Activated T-cell treated with anti-CD3 and anti-CD28 coated beads, Interleukin-2, amount 50 U/mL, for 72 hours (primary cell): Measurements from ENCODE around the gene UCK1. TPM values are rescaled to one million over a fixed set of nuclear protein-coding genes. Genes with fewer than 3 reads are reported as not detected.
"Not testable (repeated sequence)": the region's sequence is repeated elsewhere in the genome, so short reads cannot be mapped to it uniquely, and the experiment has no call there.

ENCODE experiments used
- ATAC-seq, 2 donors: fragments of 150-1000 bp; cut with Tn5 transposase; replicated peaks in 1 of 2; 2 replicates each; pipeline ENCODE4 v1.10.0; 2021; ENCODE audit warnings: moderate library complexity in 2 of 2, mild to moderate bottlenecking in 1 of 2
- DNase-seq, 2 donors: peaks; one replicate each; pipeline ENCODE4 v3.0.0; 2021 to 2022; ENCODE audit warnings: mixed read lengths in 1 of 2
- H3K27ac Mint-ChIP-seq: one replicate; pipeline ENCODE4 v1.8.0; 2022; ENCODE audit warnings: mild to moderate bottlenecking, moderate library complexity, mixed read lengths
- H3K27me3 Mint-ChIP-seq: one replicate; pipeline ENCODE4 v1.8.0; 2022; ENCODE audit warnings: low read depth, mixed read lengths
- H3K36me3 Mint-ChIP-seq, 2 donors: one replicate each; pipeline ENCODE4 v1.8.0; 2022; ENCODE audit warnings: mixed read lengths in 2 of 2, mild to moderate bottlenecking in 1 of 2; ENCODE audit not compliant: insufficient read depth in 2 of 2
- H3K4me1 Mint-ChIP-seq: one replicate; pipeline ENCODE4 v1.8.0; 2022; ENCODE audit warnings: low read depth, mixed read lengths
- H3K4me3 Mint-ChIP-seq, 2 donors: one replicate each; pipeline ENCODE4 v1.8.0; 2022; ENCODE audit warnings: mild to moderate bottlenecking in 2 of 2, mixed read lengths in 2 of 2, moderate library complexity in 2 of 2
- H3K9me3 Mint-ChIP-seq, 2 donors: one replicate each; pipeline ENCODE4 v1.8.0; 2022; ENCODE audit warnings: mixed read lengths in 2 of 2
- total RNA-seq, 2 donors: library from RNA; stranded (reverse); gene quantifications; one replicate each; pipeline ENCODE4 v1.2.3, GENCODE V29; 2022

UCK1 gene
- total RNA-seq, 2 donors from 2014 or later: 19.2 to 29.7 TPM

DNA sequence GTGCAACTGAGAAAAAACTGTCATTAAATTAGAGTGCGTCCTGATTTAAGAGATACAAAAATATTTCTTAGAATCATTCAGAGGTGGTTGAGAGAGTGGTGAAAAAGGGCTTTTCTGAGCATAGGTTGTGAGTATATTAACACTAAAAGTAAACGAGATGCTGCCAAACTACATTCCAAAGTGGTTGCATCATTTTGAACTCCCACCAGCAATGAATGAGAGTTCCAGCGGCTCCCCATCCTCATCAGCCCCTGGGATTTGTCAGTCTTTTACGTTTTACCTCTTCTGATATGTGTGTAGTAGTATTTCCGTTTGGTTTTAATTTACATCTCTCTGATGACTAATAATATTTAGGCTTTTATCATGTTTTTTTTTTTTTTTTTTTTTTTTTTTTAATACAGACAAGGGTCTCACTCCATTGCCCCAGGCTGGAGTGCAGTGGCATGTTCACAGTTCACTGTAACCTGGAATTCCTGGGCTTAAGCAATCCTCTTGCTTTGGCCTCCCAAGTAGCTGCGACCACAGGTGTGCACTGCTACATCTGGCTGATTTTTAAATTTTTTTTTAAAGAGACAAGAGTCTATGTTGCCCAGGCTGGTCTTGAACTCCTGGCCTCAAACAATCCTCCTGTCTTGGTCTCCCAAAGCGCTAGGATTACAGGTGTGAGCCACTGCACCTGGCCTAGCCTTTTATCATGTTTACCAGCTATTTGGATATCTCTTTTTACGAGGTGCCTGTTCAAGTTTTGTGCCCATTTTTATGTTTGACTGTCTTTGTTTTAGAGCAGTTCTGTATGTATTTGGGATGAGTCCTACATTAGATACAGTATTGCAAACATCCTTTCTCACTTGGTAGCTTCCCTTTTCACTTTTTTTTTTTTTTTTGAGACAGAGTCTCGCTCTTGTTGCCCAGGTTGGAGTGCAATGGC, 31.2 kb upstream of the UCK1 start:
- Mint-ChIP-seq H3K4me3 (no peak overlapping the region), H3K36me3 (peaks cover 4 to 5% of the 10 kb centered on the region in 2 donors), H3K9me3 (no peaks in the 10 kb centered on the region), H3K27me3 (no peaks in the 10 kb centered on the region), H3K4me1 (peaks cover 15% of the 10 kb centered on the region), H3K27ac (no peak overlapping the region)
- ATAC-seq: no peak
- no peak for DNase-seq

GRCh38 chr9:131559421-131560000, 28.4 kb upstream of the UCK1 start:
- Mint-ChIP-seq H3K4me1 (peaks cover 4% of the 10 kb centered on the region), H3K27me3 (peaks cover 19% of the 10 kb centered on the region), H3K27ac (peak overlapping the region; percentile 50), H3K36me3 (peaks cover 6% of the 10 kb centered on the region in 2 donors), H3K4me3 (no peak overlapping the region), H3K9me3 (no peaks in the 10 kb centered on the region)
- no peak for DNase-seq
- no peak for ATAC-seq

DNA sequence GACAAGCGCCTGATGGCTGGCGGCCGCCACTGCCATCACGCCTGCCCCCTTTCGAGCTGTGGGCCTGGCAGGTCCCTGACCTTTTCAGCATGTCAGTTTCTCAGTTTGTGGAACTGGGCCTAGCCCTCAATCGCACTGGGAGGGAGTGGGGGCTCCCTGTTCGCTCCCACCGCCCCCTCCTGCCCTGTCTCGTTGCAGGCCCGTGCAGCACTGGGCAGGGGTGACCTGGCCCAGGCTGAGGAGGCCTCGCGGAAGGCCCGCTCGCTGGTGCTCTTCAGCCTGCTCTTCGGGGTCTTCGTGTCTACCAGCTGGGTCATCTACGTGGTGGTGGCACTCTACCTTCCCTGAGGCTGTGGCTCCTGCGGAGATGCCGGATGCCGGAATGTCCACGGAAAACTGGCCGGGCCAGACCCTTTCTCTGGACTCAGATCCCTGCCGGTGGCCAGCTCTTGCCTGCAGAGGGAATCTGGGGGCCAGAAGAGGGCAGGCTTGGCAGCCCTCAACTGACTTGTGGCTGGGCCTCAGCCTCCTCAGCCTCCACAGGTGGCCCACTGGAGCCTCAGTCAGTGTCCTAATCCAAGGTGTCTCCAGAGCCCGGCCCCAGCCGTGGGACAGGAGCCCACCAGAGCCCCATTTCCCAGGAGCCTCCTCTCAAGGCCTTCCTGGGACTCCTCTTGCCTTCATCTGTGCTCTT, 26.9 kb upstream of the UCK1 start:
- peaks cover 23% of the 10 kb centered on the region for H3K27me3 Mint-ChIP-seq
- H3K9me3 Mint-ChIP-seq: no peaks in the 10 kb centered on the region

GRCh38 chr9:131555841-131556673, 25.0 kb upstream of the UCK1 start:
- DNase-seq (no peak), ATAC-seq (peak in 1 of 2 donors; percentile 14)
- Mint-ChIP-seq H3K4me1 (peaks cover 4% of the 10 kb centered on the region), H3K27me3 (peaks cover 26% of the 10 kb centered on the region), H3K27ac (no peak overlapping the region), H3K9me3 (no peaks in the 10 kb centered on the region), H3K36me3 (peaks cover 2% of the 10 kb centered on the region in 2 donors), H3K4me3 (no peak overlapping the region)

More for the DNA sequence above, 26.9 kb upstream of the UCK1 start:
- H3K27ac Mint-ChIP-seq: no peak overlapping the region
- DNase-seq (no peak), ATAC-seq (peak in 1 of 2 donors; percentile 26)
- peaks cover 3 to 6% of the 10 kb centered on the region in 2 donors for H3K36me3 Mint-ChIP-seq
- H3K4me1 Mint-ChIP-seq: peaks cover 4% of the 10 kb centered on the region
- no peak overlapping the region for H3K4me3 Mint-ChIP-seq

DNA sequence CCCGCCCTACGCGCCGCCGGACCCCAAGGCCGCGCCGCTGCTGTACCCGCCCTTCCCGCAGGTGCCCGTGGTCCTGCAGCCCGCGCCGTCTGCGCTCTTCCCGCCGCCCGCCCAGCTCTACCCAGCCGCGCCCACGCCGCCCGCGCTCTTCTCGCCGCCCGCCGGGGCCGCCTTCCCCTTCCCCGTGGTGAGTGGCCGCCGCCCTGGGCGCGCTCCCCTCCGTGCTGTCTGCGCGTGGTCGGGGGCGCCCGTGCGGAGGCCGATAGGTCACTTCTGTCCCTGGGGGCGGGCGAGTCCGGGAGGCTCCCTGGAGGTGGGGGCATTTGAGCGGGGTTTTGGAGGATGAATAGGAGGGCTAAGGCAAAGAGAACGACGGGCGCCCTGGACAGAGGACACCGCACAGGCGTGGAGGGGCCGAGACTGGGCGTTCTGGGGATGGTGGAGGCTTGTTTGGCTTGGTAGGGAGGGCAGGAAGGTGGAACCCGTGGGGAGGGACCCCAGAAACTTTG, 23.8 kb upstream of the UCK1 start:
- Mint-ChIP-seq H3K4me1 (peaks cover 4% of the 10 kb centered on the region), H3K27ac (no peak overlapping the region), H3K36me3 (peaks cover 2% of the 10 kb centered on the region in 2 donors), H3K4me3 (peak overlapping the region; percentile 12 to 54), H3K27me3 (peaks cover 33% of the 10 kb centered on the region), H3K9me3 (no peaks in the 10 kb centered on the region)
- no peak for DNase-seq
- ATAC-seq: peak; percentile 4 to 37

GRCh38 chr9:131554087-131554842, 23.2 kb upstream of the UCK1 start:
- ATAC-seq (no peak), DNase-seq (no peak)
- Mint-ChIP-seq H3K27ac (no peak overlapping the region), H3K4me3 (no peak overlapping the region), H3K36me3 (peaks cover 2 to 3% of the 10 kb centered on the region in 2 donors), H3K4me1 (peaks cover 4% of the 10 kb centered on the region), H3K9me3 (no peaks in the 10 kb centered on the region), H3K27me3 (peaks cover 40% of the 10 kb centered on the region)

DNA sequence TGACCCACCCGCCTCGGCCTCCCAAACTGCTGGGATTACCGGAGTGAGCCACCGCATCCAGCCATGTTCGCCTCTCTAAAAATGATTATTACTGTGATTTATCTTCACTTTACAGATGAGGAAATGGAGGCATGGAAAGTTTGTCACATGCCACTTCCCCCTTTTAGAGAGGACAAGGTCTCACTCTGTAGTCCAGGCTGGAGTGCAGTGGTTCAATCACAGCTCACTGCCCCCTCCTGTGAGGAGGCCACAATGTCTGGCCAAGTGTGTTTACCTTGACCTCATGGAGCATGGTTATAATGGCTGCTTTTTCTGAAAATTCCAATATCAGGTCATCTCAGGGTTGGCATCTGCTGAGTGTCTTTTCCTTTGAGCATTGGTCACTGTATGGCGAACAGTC, 21.0 kb upstream of the UCK1 start:
- Mint-ChIP-seq H3K27ac (no peak overlapping the region), H3K4me1 (peaks cover 14% of the 10 kb centered on the region), H3K27me3 (peaks cover 61% of the 10 kb centered on the region), H3K36me3 (peaks cover 5 to 14% of the 10 kb centered on the region in 2 donors), H3K9me3 (peaks cover 0 to 6% of the 10 kb centered on the region in 2 donors), H3K4me3 (no peak overlapping the region)
- ATAC-seq: no peak
- no peak for DNase-seq

DNA sequence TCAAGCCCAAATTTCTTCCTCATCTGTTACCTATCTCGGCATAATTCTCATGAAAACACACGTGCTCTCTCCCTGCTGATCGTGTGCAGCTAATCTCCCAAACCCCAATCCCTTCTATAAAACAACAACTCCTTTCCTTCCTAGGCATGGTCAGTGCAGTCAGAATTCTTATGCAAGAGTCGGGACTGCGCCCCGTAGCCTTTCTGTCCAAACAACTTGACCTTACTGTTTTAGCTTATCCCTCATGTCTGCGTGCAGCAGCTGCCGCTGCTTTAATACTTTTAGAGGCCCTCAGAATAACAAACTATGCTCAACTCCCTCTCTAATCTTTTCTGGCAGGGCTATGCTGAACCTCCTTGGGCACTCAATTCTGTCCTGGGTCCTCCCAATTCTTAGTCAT, 19.4 kb upstream of the UCK1 start:
- peaks cover 3 to 14% of the 10 kb centered on the region in 2 donors for H3K36me3 Mint-ChIP-seq
- not testable (repeated sequence) for ATAC-seq

DNA sequence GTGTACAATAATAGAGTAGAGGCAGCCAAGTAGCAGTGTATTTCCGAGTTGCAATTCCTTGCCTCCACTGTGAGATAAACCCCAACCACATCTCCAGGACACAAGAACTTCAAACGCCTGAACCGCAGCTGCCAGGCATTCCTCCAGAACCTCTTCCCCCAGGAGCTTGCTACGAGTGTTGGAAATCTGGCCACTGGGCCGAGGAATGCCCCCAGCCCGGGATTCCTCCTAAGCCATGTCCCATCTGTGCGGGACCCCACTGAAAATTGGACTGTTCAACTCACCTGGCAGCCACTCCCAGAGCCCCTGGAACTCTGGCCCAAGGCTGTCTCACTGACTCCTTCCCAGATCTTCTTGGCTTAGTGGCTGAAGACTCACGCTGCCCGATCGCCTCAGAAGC, 18.1 kb upstream of the UCK1 start:
- not testable (repeated sequence) for H3K4me3 Mint-ChIP-seq, H3K27ac Mint-ChIP-seq, H3K9me3 Mint-ChIP-seq, H3K4me1 Mint-ChIP-seq, DNase-seq, ATAC-seq
- peaks cover 52% of the 10 kb centered on the region for H3K27me3 Mint-ChIP-seq
- H3K36me3 Mint-ChIP-seq: peaks cover 6 to 17% of the 10 kb centered on the region in 2 donors

More for the DNA sequence above, 19.4 kb upstream of the UCK1 start:
- Mint-ChIP-seq H3K4me1 (peaks cover 14% of the 10 kb centered on the region), H3K27me3 (peaks cover 52% of the 10 kb centered on the region)
- not testable (repeated sequence) for H3K4me3 Mint-ChIP-seq, H3K27ac Mint-ChIP-seq, DNase-seq, H3K9me3 Mint-ChIP-seq

DNA sequence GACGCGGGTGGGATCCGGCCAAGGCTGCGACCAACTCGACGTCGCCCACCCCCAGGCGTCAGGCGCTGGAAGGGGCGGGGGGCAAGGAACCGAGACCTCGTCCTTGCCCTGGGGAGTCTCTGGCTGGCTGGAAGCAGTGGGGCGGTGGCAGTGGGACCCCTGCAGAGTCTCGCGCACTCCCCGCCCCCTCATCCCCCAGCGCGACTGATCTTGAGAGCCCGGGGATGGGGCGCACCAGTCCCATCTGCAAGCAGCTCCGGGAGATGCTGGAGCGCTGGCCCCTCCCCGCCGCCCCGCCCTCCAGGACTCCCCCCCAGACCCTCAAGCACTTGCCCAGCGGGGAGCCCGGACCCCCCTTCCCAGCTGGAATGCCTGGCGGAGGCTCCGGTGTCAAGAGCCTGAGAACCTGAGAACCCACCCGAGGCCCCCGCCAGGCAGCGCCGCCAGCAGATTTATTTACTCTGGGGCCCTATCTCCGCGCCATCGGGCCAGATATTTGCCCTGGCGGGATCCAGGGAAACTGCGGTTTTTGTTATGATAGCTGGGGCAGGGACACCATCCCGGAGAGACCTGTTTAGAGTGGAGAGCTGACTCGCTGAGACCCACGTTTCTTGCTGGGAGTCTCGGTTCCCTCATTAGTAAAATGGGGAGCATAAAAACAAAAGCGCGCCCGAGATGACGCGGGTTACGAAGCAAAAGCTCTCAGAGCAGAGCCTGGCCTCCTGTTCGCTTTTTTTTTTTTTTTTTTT, 15.4 kb upstream of the UCK1 start:
- peak overlapping the region; percentile 68 to 80 for H3K4me3 Mint-ChIP-seq
- H3K36me3 Mint-ChIP-seq: peaks cover 14 to 30% of the 10 kb centered on the region in 2 donors
- H3K27ac Mint-ChIP-seq: no peak overlapping the region
- DNase-seq (peak in 1 of 2 donors; percentile 27), ATAC-seq (peak; percentile 47 to 56)
- peaks cover 10% of the 10 kb centered on the region for H3K4me1 Mint-ChIP-seq
- peaks cover 45% of the 10 kb centered on the region for H3K27me3 Mint-ChIP-seq
- H3K9me3 Mint-ChIP-seq: peaks cover 11 to 15% of the 10 kb centered on the region in 2 donors

- Mint-ChIP-seq H3K27me3 (peaks cover 45% of the 10 kb centered on the region), H3K9me3 (peaks cover 11 to 15% of the 10 kb centered on the region in 2 donors)
Measured at GRCh38 chr9:131545786-131546335, 14.8 kb upstream of the UCK1 start.

More at GRCh38 chr9:131545786-131546335, 14.8 kb upstream of the UCK1 start:
- H3K4me3 Mint-ChIP-seq: peak overlapping the region; percentile 68 to 80
- ATAC-seq (peak; percentile 17 to 24), DNase-seq (no peak)
- peaks cover 14 to 30% of the 10 kb centered on the region in 2 donors for H3K36me3 Mint-ChIP-seq
- H3K4me1 Mint-ChIP-seq: peaks cover 10% of the 10 kb centered on the region
- H3K27ac Mint-ChIP-seq: no peak overlapping the region
